Endothelial cell of umbilical vein (primary cell): ENCODE measurements around the gene PRF1. TPM values are rescaled to one million over a fixed set of nuclear protein-coding genes. Genes with fewer than 3 reads are reported as not detected.

Experiments used
- BruUV-seq: library from RNA; stranded (reverse); fragments of 400-500 nt; replicated peaks from 2 replicates; lab custom pipeline; 2021; lab: Mats Ljungman, UMichigan
- CTCF ChIA-PET: fragments of 300-600, 350-600 bp; sonication (Branson Sonifier 250); formaldehyde crosslinking; loops from one replicate; lab custom pipeline; 2021; ENCODE audit warnings: antibody characterized with exemption, inconsistent platforms; lab: Charles Lee
- POLR2A ChIA-PET: fragments of 300-600, 350-600 bp; sonication (Branson Sonifier 250); formaldehyde crosslinking; loops from one replicate; lab custom pipeline; 2021; ENCODE audit warnings: antibody characterized with exemption, inconsistent platforms; lab: Charles Lee
- DNase-seq: peaks from one replicate; pipeline ENCODE4 v3.0.0-alpha.2; 2011; ENCODE audit warnings: low read depth, low spot score
- FAIRE-seq: peaks from 2 replicates; lab custom pipeline; 2011; peaks lifted over from hg19 to GRCh38; lab: Jason Lieb, UNC
- H2AFZ ChIP-seq: 2 replicates; pipeline ENCODE4 v1.6.0; 2012; ENCODE audit warnings: low read depth, low read length, control low read depth, inconsistent platforms
- H3K27ac ChIP-seq: 2 replicates; pipeline ENCODE4 v1.5.1; 2011; ENCODE audit warnings: low read depth, mild to moderate bottlenecking, control low read depth, low read length, moderate library complexity; ENCODE audit not compliant: insufficient read depth
- H3K27me3 ChIP-seq, 2 experiments: 2 replicates each; pipeline versions ENCODE4 v1.6.0 to v1.6.1; 2011; ENCODE audit warnings: low read length in 2 of 2, mixed read lengths in 1 of 2; ENCODE audit not compliant: control insufficient read depth in 2 of 2, insufficient read depth in 2 of 2
- H3K36me3 ChIP-seq, 2 experiments: 2 replicates in 1 of 2; 3 replicates in 1 of 2; pipeline ENCODE4 v1.5.1; 2011; ENCODE audit warnings: low read length in 2 of 2, mild to moderate bottlenecking in 1 of 2, moderate library complexity in 1 of 2; ENCODE audit not compliant: control insufficient read depth in 2 of 2, insufficient read depth in 2 of 2; ENCODE audit errors: extremely low read depth in 1 of 2
- H3K4me1 ChIP-seq: 3 replicates; pipeline ENCODE4 v1.5.1; 2011; ENCODE audit warnings: mild to moderate bottlenecking, low read length; ENCODE audit not compliant: control insufficient read depth, insufficient read depth; ENCODE audit errors: extremely low read depth
- H3K4me2 ChIP-seq: 2 replicates; pipeline ENCODE4 v1.6.1; 2011; ENCODE audit warnings: low read length, control low read depth, mixed read lengths; ENCODE audit not compliant: insufficient read depth
- H3K4me3 ChIP-seq, 3 experiments: fragments of 200-600 bp in 1 of 3; sonication (generic), shearing (Covaris generic) in 1 of 3; replicated peaks in 1 of 3; 2 replicates each; pipeline ENCODE4 v1.5.1; 2011 to 2016; ENCODE audit warnings: control low read depth in 3 of 3, low read length in 3 of 3, mild to moderate bottlenecking in 2 of 3, inconsistent platforms in 1 of 3, low read depth in 1 of 3, moderate library complexity in 1 of 3; ENCODE audit not compliant: insufficient read depth in 1 of 3
- H3K79me2 ChIP-seq: 2 replicates; pipeline ENCODE4 v1.6.0; 2012; ENCODE audit warnings: low read length, inconsistent platforms; ENCODE audit not compliant: control insufficient read depth, insufficient read depth
- H3K9ac ChIP-seq: replicated peaks from 2 replicates; pipeline ENCODE3; 2011; ENCODE audit warnings: low read length, control low read depth; ENCODE audit not compliant: insufficient read depth; ENCODE audit errors: extremely low read depth
- H3K9me1 ChIP-seq: replicated peaks from 3 replicates; pipeline ENCODE4 v1.6.0; 2011; ENCODE audit warnings: mild to moderate bottlenecking, low read length; ENCODE audit not compliant: control insufficient read depth, insufficient read depth; ENCODE audit errors: extremely low read depth
- H3K9me3 ChIP-seq: replicated peaks from 2 replicates; pipeline ENCODE4 v1.5.1; 2012; ENCODE audit warnings: low read length, inconsistent platforms; ENCODE audit not compliant: control insufficient read depth, insufficient read depth
- H4K20me1 ChIP-seq: replicated peaks from 2 replicates; pipeline ENCODE3; 2011; ENCODE audit warnings: mild to moderate bottlenecking, low read length; ENCODE audit not compliant: control insufficient read depth, insufficient read depth; ENCODE audit errors: extremely low read depth
- EZH2 ChIP-seq: IDR thresholded peaks from 2 replicates; pipeline ENCODE4 v1.6.1; 2012; ENCODE audit warnings: borderline replicate concordance, low read depth, mild to moderate bottlenecking, moderate library complexity, low read length, inconsistent platforms; ENCODE audit not compliant: severe bottlenecking
- FOS ChIP-seq: IDR thresholded peaks from 2 replicates; pipeline ENCODE4 v1.6.1; 2011; ENCODE audit warnings: mild to moderate bottlenecking, low read length, moderate library complexity, borderline replicate concordance; ENCODE audit not compliant: insufficient read depth
- GATA2 ChIP-seq: IDR thresholded peaks from 2 replicates; pipeline ENCODE4 v1.7.0; 2011; ENCODE audit warnings: low read depth, mild to moderate bottlenecking, moderate library complexity, mixed read lengths, low read length; ENCODE audit not compliant: insufficient read length, insufficient read depth
- JUN ChIP-seq: IDR thresholded peaks from 2 replicates; pipeline ENCODE4 v1.6.1; 2011; ENCODE audit warnings: borderline replicate concordance, low read depth; ENCODE audit not compliant: insufficient read length, insufficient read depth
- MYC ChIP-seq: IDR thresholded peaks from one replicate; pipeline ENCODE4 v1.6.1; 2011; ENCODE audit warnings: mild to moderate bottlenecking, low read depth, low read length
- POLR2A ChIP-seq: IDR thresholded peaks from 2 replicates; pipeline ENCODE4 v1.6.1; 2012; ENCODE audit warnings: low read depth, mild to moderate bottlenecking, control low read depth, low read length
- POLR2AphosphoS5 ChIP-seq: IDR thresholded peaks from 2 replicates; pipeline ENCODE4 v1.6.1; 2012; ENCODE audit warnings: low read depth, mild to moderate bottlenecking, control low read depth, low read length, moderate library complexity; ENCODE audit not compliant: insufficient read depth
- dilution Hi-C: fragments of 300-500 bp; cut with MboI; formaldehyde crosslinking; loops from one replicate; pipeline ENCODE4 v1.15.0; 2019; ENCODE audit warnings: low sequenced_read_pairs; ENCODE audit not compliant: extremely low pct_ligation_motif_present
- intact Hi-C: fragments of 100-400 bp; cut with micrococcal nuclease; formaldehyde crosslinking; loops from one replicate; pipeline ENCODE4 v1.10.0; 2022
- polyA plus RNA-seq, 4 experiments: library from polyadenylated mRNA; depleted of rRNA in 3 of 4; stranded (reverse) in 3 of 4; unstranded in 1 of 4; fragments of >200 nt; gene quantifications; 2 replicates each; pipeline versions ENCODE4 v1.2.1 to v1.2.3, GENCODE V29; 2011 to 2012; ENCODE audit warnings: missing spikeins in 1 of 4
- total RNA-seq: library from RNA; stranded (reverse); gene quantifications from 2 replicates; pipeline ENCODE4 v1.2.3, GENCODE V29; 2021
- TF ChIP-seq, protein P1 (sequence below): IDR thresholded peaks from 2 replicates; pipeline ENCODE4 v1.6.1; 2011; ENCODE audit not compliant: insufficient read depth, insufficient read length
- TF ChIP-seq, protein P2 (sequence below), 2 donors: IDR thresholded peaks; 1 replicate in 1 of 2; 2 replicates in 1 of 2; pipeline ENCODE4 v1.5.1; 2011; ENCODE audit warnings: low read length in 2 of 2, mild to moderate bottlenecking in 2 of 2, moderate library complexity in 2 of 2, control low read depth in 1 of 2, inconsistent platforms in 1 of 2, low read depth in 1 of 2; ENCODE audit not compliant: insufficient read depth in 1 of 2; ENCODE audit errors: extremely low read depth in 1 of 2

PRF1 gene
- total and polyA plus RNA-seq, 2 donors (not counting 3 experiments of a cell fraction or from before 2014, with no cell fraction given): not detected

DNA sequence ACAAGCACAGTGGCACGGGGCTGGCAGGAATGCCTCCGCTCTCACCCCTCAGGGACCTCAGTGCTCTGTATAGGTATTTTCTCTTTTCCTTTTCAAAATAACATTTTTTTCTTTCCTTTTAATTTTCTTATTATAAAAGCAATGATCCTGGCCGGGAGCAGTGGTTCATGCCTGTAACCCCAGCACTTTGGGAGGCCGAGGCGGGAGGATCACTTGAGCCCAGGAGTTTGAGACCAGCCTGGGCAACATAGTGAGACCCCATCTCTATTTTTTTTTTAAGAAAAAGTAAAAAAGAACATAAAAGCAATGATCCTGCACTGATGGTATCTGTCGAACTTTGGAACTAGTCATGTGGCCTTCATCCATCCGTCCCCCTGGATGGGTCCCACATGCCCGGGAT is 3.2 kb downstream of the PRF1 start:
- H2AFZ ChIP-seq: no peak overlapping the region
- H3K9ac ChIP-seq: no peak overlapping the region
- no peak overlapping the region for H3K4me2 ChIP-seq
- TF ChIP-seq POLR2AphosphoS5 (no peak), MYC (no peak), GATA2 (no peak), FOS (no peak), JUN (no peak)
- TF ChIP-seq, protein P1, sequence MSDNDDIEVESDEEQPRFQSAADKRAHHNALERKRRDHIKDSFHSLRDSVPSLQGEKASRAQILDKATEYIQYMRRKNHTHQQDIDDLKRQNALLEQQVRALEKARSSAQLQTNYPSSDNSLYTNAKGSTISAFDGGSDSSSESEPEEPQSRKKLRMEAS: no peak
- dilution Hi-C loops (no loop called here), intact Hi-C loops (no loop called here)
- no peak overlapping the region for H3K4me3 ChIP-seq
- no peaks in the 10 kb centered on the region for H3K79me2 ChIP-seq
- no peaks in the 10 kb centered on the region for H3K9me1 ChIP-seq
- H3K36me3 ChIP-seq: no peaks in the 10 kb centered on the region
- FAIRE-seq: no peak
- H3K4me1 ChIP-seq: no peaks in the 10 kb centered on the region
- no peaks in the 10 kb centered on the region for H4K20me1 ChIP-seq
- BruUV-seq: no TSS peak
- ChIA-PET POLR2A (no interaction called here), CTCF (no interaction called here)
- no peak for DNase-seq
- H3K27me3 ChIP-seq: peaks cover 3 to 4% of the 10 kb centered on the region in 2 experiments
- H3K27ac ChIP-seq: no peak overlapping the region
- no peaks in the 10 kb centered on the region for H3K9me3 ChIP-seq

DNA sequence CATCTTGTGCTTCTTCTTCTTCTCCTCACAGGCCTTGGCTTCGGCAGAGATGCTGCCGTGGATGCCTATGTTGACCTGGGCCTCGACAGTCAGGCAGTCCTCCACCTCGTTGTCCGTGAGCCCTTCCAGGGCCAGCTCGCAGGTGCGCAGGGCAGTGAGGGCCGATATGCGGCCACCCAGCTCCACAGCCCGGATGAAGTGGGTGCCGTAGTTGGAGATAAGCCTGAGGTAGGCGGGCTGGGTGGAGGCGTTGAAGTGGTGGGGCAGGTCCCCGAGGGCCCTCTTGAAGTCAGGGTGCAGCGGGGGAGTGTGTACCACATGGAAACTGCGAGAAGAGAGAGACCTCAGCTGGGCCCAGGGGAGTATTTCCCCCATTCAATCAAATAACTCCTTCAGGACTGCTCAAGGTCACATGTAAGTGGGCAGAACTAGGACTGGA is 3.7 kb downstream of the PRF1 start:
- Histone ChIP-seq H3K4me3 (no peak overlapping the region), H2AFZ (no peak overlapping the region), H3K9me1 (no peaks in the 10 kb centered on the region), H3K9ac (no peak overlapping the region), H3K27me3 (peaks cover 3% of the 10 kb centered on the region in 2 experiments), H4K20me1 (no peaks in the 10 kb centered on the region), H3K36me3 (no peaks in the 10 kb centered on the region), H3K9me3 (no peaks in the 10 kb centered on the region), H3K79me2 (no peaks in the 10 kb centered on the region), H3K27ac (no peak overlapping the region), H3K4me2 (no peak overlapping the region), H3K4me1 (no peaks in the 10 kb centered on the region)
- DNase-seq (no peak), FAIRE-seq (no peak)
- TF ChIP-seq, protein P2, sequence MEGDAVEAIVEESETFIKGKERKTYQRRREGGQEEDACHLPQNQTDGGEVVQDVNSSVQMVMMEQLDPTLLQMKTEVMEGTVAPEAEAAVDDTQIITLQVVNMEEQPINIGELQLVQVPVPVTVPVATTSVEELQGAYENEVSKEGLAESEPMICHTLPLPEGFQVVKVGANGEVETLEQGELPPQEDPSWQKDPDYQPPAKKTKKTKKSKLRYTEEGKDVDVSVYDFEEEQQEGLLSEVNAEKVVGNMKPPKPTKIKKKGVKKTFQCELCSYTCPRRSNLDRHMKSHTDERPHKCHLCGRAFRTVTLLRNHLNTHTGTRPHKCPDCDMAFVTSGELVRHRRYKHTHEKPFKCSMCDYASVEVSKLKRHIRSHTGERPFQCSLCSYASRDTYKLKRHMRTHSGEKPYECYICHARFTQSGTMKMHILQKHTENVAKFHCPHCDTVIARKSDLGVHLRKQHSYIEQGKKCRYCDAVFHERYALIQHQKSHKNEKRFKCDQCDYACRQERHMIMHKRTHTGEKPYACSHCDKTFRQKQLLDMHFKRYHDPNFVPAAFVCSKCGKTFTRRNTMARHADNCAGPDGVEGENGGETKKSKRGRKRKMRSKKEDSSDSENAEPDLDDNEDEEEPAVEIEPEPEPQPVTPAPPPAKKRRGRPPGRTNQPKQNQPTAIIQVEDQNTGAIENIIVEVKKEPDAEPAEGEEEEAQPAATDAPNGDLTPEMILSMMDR (IDR thresholded peaks at IDR 0.05; ENCODE audit: extremely low read depth in 1 of 2, insufficient read depth in 1 of 2, low read depth in 1 of 2, low read length in 2 of 2): no peak
- TF ChIP-seq POLR2A: no peak
- no peak for TF ChIP-seq MYC
- no peak for TF ChIP-seq FOS
- no peak for TF ChIP-seq JUN
- TF ChIP-seq EZH2: no peak
- no peak for TF ChIP-seq POLR2AphosphoS5
- TF ChIP-seq GATA2: no peak
- TF ChIP-seq, protein P1: no peak
- intact Hi-C loops (no loop called here), dilution Hi-C loops (no loop called here)
- BruUV-seq: no TSS peak
- CTCF ChIA-PET: no interaction called here
- POLR2A ChIA-PET: no interaction called here
